Stimulated activated CD4-positive, alpha-beta T cell treated with anti-CD3 and anti-CD28 coated beads, Interleukin-12 subunit alpha, Interleukin-12 subunit beta, amount 100 ng/mL, for 4 hours (primary cell): Measurements from ENCODE around the gene CFD.
"Not testable (repeated sequence)": the region's sequence is repeated elsewhere in the genome, so short reads cannot be mapped to it uniquely, and the experiment has no call there.

ENCODE experiments used
- DNase-seq: peaks from one replicate; pipeline ENCODE4 v3.0.0-alpha.2; 2020

Gene CFD

GRCh38 chr19:858868-859843, at the start of gene CFD:
Gene CFD (plus strand): TSS chr19:859664. CDS start chr19:859690, 26 bp downstream.
- no peak for DNase-seq

GRCh38 chr19:810077-810855, 49.2 kb upstream of the CFD start:
- DNase-seq: no peak

DNA sequence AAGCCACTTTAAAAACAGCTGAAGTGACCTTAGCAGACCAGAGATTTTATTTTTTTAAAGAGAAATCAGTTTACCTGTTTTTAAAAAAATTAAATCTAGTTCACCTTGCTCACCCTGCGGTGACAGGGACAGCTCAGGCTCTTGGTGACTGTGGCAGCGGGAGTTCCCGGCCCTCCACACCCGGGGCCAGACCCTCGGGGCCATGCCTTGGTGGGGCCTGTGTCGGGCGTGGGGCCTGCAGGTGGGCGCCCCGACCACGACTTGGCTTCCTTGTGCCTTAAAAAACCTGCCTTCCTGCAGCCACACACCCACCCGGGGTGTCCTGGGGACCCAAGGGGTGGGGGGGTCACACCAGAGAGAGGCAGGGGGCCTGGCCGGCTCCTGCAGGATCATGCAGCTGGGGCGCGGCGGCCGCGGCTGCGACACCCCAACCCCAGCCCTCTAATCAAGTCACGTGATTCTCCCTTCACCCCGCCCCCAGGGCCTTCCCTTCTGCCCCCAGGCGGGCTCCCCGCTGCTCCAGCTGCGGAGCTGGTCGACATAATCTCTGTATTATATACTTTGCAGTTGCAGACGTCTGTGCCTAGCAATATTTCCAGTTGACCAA, 48.5 kb upstream of the CFD start:
- no peak for DNase-seq

- DNase-seq: no peak
These were observed 47.9 kb upstream of the CFD start for GRCh38 chr19:811506-812048.

- DNase-seq: no peak
These were observed 47.3 kb upstream of the CFD start for GRCh38 chr19:812049-812746.

DNA sequence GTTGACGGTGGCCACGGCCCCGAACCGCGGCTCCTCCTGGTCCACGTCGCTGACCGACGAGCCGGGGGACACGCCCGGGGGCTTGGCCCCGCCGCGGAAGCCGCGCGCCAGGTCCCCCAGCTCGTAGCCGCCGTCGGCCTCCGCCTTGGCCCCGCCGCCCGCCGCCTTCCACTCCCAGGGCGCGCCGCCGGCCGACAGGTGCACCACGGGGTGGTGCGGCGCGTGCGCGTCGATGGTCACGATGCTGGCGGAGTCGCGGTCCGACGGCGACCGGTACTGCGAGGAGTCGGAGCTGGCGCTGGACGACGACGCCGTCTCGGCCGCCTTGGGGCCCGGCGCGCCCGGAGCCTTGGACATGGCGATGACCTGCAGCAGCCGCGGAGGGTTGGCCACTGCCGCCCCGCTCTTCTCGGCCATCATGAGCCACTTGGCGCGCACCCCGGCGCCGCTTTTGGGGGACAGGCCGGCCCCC, 46.7 kb upstream of the CFD start:
- no peak for DNase-seq

DNA sequence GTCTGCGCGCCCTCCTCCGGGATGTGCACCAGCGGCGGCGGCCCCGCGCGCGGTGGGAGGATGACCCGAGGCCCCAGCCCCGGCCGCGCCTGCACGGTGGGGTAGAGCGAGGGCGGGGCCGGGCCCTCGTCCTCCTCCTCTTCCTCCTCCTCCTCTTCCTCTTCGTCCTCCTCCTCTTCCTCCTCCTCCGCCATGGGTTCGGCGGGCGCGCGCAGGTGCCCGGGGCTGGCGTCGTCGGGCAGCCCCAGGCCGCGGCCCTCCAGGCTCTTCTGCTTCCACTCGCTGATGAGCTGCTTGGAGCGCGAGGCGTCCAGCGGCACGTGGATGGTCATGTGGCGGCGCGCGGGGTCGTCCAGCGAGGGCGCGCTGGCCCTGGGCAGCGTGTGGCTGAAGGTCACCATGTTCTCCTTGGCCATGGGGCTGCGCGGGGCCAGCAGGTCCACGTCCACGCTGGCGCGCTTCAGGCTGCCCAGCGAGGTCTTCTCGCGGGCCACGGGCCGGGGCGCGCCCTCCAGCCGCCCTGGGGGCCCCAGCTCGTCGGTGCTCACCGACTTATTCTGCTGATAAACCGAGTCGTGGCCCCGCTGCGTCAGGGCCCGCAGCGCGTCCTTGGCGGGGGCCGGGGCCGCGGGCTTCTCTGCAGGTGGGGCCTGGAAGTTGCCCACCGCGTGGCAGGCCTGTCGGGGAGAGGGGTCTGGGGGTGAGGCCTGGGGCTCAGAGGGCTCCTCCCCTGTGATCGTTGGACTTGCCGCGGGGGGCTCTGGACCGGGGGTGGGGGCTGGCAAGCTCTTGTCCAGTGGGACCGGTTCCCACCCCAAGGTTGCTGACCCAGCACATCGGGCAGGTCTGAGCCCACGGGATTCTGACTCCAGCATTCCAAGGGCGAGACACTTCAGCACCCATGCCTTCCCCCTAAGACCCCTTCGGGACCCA, 46.0 kb upstream of the CFD start:
- no peak for DNase-seq

- no peak for DNase-seq
These were observed 45.0 kb upstream of the CFD start for GRCh38 chr19:814152-815078.

DNA sequence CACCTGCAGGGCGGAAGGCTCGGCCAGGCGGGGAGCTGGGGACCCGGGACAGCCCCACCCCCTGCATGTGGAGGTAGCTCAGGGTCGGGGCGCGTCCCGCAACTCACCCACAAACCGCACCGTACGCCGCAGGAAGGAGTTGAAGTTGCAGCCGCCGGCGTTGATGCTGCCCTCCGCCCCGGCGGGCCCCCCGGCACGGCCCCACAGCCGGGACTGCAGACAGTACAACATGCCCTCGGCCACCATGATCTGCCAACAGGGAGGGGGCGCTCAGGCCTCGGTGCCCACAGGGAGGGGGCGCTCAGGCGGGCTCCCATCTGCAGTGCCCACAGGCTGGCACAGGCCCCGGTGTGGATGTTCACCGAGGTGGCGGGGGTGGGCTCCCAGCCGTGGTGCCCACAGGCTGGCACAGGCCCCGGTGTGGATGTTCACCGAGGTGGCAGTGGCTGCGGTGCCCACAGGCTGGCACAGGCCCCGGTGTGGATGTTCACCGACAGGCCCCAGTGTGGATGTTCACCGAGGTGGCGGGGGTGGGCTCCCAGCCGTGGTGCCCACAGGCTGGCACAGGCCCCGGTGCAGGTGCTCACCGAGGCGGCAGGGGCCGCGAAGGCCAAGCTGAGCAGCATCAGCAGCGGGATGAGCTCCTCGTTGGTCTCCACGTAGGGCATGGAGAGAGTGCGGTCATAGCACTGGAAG, 44.2 kb upstream of the CFD start:
- no peak for DNase-seq

DNA sequence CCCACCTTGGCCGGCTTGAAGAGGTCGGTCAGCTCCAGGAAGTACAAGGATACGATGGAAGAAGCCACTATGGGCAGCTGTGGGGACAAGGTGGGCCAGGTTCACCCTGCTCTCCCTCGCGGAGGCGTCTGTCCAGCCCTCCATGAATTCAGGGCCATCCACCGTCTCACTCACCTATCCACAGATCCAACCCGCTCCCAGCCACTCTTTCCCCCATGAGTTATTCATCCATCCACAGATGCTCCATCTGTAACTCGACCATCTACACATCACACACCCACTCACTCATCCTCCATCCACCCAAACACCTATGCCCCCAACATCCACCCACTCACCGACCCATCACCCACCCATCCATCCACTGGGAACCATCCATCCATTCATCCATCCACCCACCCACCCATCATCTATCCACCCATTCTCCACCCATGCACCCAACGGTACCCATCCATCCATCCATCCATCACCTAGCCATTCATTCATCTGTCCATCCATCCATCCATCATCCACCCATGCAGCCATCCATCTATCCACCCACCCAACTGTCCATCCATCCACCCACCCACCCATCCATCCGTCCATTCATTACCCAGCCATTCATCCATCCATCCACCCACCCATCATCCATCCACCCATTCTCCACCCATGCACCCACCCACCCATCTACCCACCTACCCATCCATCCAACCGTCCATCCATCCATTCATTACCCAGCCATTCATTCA, 43.5 kb upstream of the CFD start:
- DNase-seq: no peak

GRCh38 chr19:816500-816857, 43.0 kb upstream of the CFD start:
- no peak for DNase-seq

GRCh38 chr19:820212-820611, 39.3 kb upstream of the CFD start:
- not testable (repeated sequence) for DNase-seq

GRCh38 chr19:821231-821824, 38.1 kb upstream of the CFD start:
- no peak for DNase-seq

DNA sequence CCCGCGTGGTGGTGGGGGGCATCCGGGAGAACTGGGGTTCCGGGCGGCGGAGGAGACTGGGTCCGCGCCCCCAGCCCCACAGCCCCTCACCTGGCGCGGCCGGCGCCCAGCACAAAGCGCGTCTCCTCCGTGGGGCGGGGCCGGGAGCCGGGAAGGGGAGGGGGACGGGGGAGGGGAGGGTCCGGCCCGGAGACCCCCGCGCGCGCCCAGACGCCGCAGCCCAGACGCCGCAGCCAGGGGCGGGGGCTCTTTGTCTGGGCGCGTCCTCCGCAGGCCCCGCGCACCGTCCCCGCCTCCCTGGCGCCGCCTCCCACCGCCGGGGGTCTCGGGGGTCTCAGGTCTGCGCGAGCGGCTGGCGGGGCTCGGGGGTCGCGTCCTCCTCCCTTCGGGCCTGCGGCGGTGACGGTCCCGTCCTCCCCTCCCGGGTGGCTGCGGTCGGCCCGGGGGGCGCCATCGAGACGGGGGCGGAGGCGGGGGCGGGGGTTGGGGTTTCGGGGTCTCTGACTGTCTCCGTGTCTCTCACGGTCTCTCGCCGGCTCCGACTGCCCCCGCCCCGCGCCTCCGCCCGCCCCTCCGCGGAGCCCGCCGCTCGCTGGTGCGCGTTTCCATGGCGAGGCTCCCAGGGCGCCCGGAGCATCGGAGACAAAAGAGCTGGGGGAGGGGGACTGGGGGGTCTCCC, 37.5 kb upstream of the CFD start, which contains the start of gene PLPPR3:
Gene PLPPR3 (minus strand): TSS at position 131 of the 679 bp plus-strand sequence. CDS start 396 bp downstream, outside the sequence.
- DNase-seq: no peak

- no peak for DNase-seq
These were observed 35.8 kb upstream of the CFD start for GRCh38 chr19:823565-824121.

DNA sequence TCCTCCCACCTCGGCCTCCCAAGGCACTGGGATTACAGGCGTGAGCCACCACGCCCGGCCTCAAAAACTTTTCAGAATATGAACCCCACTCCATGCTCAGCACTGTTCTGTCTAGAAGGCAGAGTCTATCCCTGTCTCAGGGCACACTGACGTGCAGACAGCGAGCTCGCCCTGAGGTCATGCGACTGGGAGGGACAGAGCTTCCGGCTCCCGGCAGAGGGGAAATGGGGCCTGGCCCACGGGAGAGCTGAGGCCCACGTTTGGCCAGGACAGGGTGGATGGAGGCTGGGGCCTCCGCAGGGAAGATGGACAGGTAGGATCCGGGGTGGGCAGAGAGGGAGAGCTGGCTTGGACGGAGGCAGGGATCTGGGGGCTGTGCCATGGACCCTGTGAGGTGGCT, 34.6 kb upstream of the CFD start:
- no peak for DNase-seq
